ENCODE results near the gene DMPK.

The DMPK gene

DNA sequence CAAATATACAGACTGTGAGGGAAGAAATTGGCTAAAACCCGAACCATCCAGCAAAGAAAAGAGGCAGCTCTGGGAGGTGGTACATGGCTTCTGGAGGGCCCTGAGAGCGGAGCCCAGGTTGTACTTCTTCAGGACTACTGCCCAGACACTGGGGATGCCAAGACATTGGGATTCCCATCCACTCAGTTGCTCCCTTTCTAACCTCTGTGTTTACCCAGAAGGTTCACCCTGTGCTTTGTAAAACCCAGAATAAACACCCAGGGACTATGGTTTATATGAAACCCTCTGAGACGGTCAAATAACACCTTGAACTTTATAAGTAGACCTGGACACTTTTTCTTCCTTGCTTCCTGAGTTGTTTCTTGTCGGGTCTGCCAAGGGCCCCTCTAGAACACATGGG is 39.3 kb downstream of the DMPK start:
- Histone ChIP-seq H2BK12ac (ENCODE audit: low read length in 2 of 2) (no peak overlapping the region), H3K4me3 (ENCODE audit: insufficient read depth in 1 of 2, low read depth in 1 of 2, low read length in 2 of 2) (no peak overlapping the region), H3K9ac (ENCODE audit: low read length) (no peak overlapping the region), H3K27me3 (ENCODE audit: control insufficient read depth in 1 of 2, insufficient read depth in 1 of 2, low read length in 2 of 2) (peaks cover 7 to 10% of the 10 kb centered on the region in 2 experiments), H3K4me2 (ENCODE audit: low read length, poor library complexity, severe bottlenecking) (no peak overlapping the region), H3K36me3 (ENCODE audit: control insufficient read depth in 1 of 2, insufficient read depth in 2 of 2, low read depth in 1 of 2, low read length in 2 of 2) (no peaks in the 10 kb centered on the region), H3K4me1 (ENCODE audit: control insufficient read depth, insufficient read depth, low read depth, low read length) (no peaks in the 10 kb centered on the region), H3K14ac (ENCODE audit: low read length in 2 of 2) (no peak overlapping the region), H2AK5ac (ENCODE audit: low read length, severe bottlenecking) (no peak overlapping the region), H3K18ac (ENCODE audit: low read depth in 1 of 2, low read length in 2 of 2) (no peak overlapping the region), H2BK5ac (ENCODE audit: low read depth, low read length, poor library complexity, severe bottlenecking) (no peak overlapping the region), H3K9me3 (ENCODE audit: control insufficient read depth, low read length) (no peaks in the 10 kb centered on the region), H2BK15ac (ENCODE audit: low read depth, poor library complexity, severe bottlenecking) (no peak overlapping the region), H3K79me1 (replicated peaks; ENCODE audit: low read length, poor library complexity, severe bottlenecking) (no peaks in the 10 kb centered on the region), H4K8ac (ENCODE audit: low read length) (no peak overlapping the region), H3K27ac (ENCODE audit: low read length, poor library complexity, severe bottlenecking) (no peak overlapping the region), H2BK120ac (ENCODE audit: low read depth, low read length) (no peak overlapping the region), H2AFZ (ENCODE audit: low read depth, low read length) (no peak overlapping the region), H4K91ac (ENCODE audit: low read length) (no peak overlapping the region), H3K4ac (ENCODE audit: low read depth in 1 of 2, low read length in 2 of 2) (no peak overlapping the region), H3K23ac (ENCODE audit: low read length in 2 of 2) (no peak overlapping the region)
- DNase-seq: no peak
- WGBS: 74% methylated on average over 3 of the region's 4 CpGs

DNA sequence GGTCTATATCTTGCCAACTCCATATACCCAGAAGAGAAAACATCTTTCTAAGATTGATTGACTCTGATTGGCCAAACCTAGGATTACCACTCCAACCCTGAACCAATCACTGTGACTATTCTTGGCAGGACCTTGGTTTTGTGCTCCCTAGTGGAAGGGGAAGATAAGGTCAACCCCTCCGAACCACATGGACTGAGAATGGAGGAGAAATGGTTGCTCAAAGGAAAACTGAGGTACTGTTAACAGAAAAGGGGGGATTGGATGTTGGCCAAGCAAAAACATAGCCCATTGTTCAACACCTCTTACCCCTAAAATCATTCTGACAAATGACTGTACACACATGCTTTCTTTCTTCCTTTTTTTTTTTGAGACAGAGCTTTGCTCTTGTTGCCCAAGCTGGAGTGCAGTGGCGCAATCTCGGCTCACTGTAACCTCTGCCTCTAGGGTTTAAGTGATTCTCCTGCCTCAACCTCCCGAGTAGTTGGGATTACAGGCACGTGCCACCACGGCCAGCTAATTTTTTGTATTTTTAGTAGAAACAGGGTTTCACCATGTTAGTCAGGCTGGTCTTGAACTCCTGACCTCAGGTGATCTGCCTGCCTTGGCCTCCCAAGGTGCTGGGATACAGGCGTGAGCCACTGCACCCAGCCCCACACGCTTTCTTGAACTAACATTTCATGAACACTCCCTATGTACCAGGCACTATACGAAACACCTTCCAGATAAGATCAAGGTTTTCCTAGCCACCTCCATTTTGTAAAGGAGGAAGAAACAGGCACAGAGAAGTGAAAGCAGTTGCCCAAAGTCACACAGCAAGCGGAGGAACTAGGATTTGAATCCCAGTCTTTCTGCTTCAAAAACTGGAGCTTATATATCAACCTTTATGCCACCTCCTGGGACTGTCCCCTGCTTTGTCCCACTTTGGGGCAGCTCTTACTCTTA is 42.5 kb downstream of the DMPK start:
- H3K9ac ChIP-seq (ENCODE audit: low read length): no peak overlapping the region
- no peaks in the 10 kb centered on the region for H3K79me1 ChIP-seq (replicated peaks; ENCODE audit: low read length, poor library complexity, severe bottlenecking)
- H3K27me3 ChIP-seq (ENCODE audit: control insufficient read depth in 1 of 2, insufficient read depth in 1 of 2, low read length in 2 of 2): peaks cover 4 to 6% of the 10 kb centered on the region in 2 experiments
- DNase-seq: no peak
- H2AFZ ChIP-seq (ENCODE audit: low read depth, low read length): no peak overlapping the region
- no peak overlapping the region for H2BK5ac ChIP-seq (ENCODE audit: low read depth, low read length, poor library complexity, severe bottlenecking)
- H2BK12ac ChIP-seq (ENCODE audit: low read length in 2 of 2): no peak overlapping the region
- WGBS: 95% methylated on average over 9 of the region's 10 CpGs
- H3K18ac ChIP-seq (ENCODE audit: low read depth in 1 of 2, low read length in 2 of 2): no peak overlapping the region
- H3K27ac ChIP-seq (ENCODE audit: low read length, poor library complexity, severe bottlenecking): no peak overlapping the region
- H2BK120ac ChIP-seq (ENCODE audit: low read depth, low read length): no peak overlapping the region
- H2AK5ac ChIP-seq (ENCODE audit: low read length, severe bottlenecking): no peak overlapping the region
- H3K14ac ChIP-seq (ENCODE audit: low read length in 2 of 2): no peak overlapping the region
- H3K36me3 ChIP-seq (ENCODE audit: control insufficient read depth in 1 of 2, insufficient read depth in 2 of 2, low read depth in 1 of 2, low read length in 2 of 2): no peaks in the 10 kb centered on the region
- no peak overlapping the region for H2BK15ac ChIP-seq (ENCODE audit: low read depth, poor library complexity, severe bottlenecking)
- no peaks in the 10 kb centered on the region for H3K9me3 ChIP-seq (ENCODE audit: control insufficient read depth, low read length)
- H3K4me3 ChIP-seq (ENCODE audit: insufficient read depth in 1 of 2, low read depth in 1 of 2, low read length in 2 of 2): no peak overlapping the region
- H3K4me2 ChIP-seq (ENCODE audit: low read length, poor library complexity, severe bottlenecking): no peak overlapping the region
- no peak overlapping the region for H3K23ac ChIP-seq (ENCODE audit: low read length in 2 of 2)
- H3K4me1 ChIP-seq (ENCODE audit: control insufficient read depth, insufficient read depth, low read depth, low read length): peaks cover 2% of the 10 kb centered on the region
- no peak overlapping the region for H4K8ac ChIP-seq (ENCODE audit: low read length)
- no peak overlapping the region for H4K91ac ChIP-seq (ENCODE audit: low read length)
- H3K4ac ChIP-seq (ENCODE audit: low read depth in 1 of 2, low read length in 2 of 2): no peak overlapping the region

GRCh38 chr19:45733160-45733810 is 49.0 kb downstream of the DMPK start, which contains the start of gene MEIOSIN:
TSS of gene MEIOSIN (plus strand) at chr19:45733439. CDS start at chr19:45735377, 1,938 bp downstream.
- H3K18ac ChIP-seq (ENCODE audit: low read depth in 1 of 2, low read length in 2 of 2): no peak within 1 kb of the TSS
- H3K4me1 ChIP-seq (ENCODE audit: control insufficient read depth, insufficient read depth, low read depth, low read length): peaks cover 4% of the 10 kb centered on the region
- no peak within 1 kb of the TSS for H2AFZ ChIP-seq (ENCODE audit: low read depth, low read length)
- H4K91ac ChIP-seq (ENCODE audit: low read length): no peak within 1 kb of the TSS
- no peak within 1 kb of the TSS for H3K27ac ChIP-seq (ENCODE audit: low read length, poor library complexity, severe bottlenecking)
- H3K23ac ChIP-seq (ENCODE audit: low read length in 2 of 2): no peak within 1 kb of the TSS
- no peaks in the 10 kb centered on the region for H3K36me3 ChIP-seq (ENCODE audit: control insufficient read depth in 1 of 2, insufficient read depth in 2 of 2, low read depth in 1 of 2, low read length in 2 of 2)
- H3K14ac ChIP-seq (ENCODE audit: low read length in 2 of 2): no peak within 1 kb of the TSS
- H3K4me3 ChIP-seq (ENCODE audit: insufficient read depth in 1 of 2, low read depth in 1 of 2, low read length in 2 of 2): peak within 1 kb of the TSS in 1 of 2 experiments; percentile 1
- H2BK120ac ChIP-seq (ENCODE audit: low read depth, low read length): no peak within 1 kb of the TSS
- H2BK12ac ChIP-seq (ENCODE audit: low read length in 2 of 2): no peak within 1 kb of the TSS
- H3K9me3 ChIP-seq (ENCODE audit: control insufficient read depth, low read length): no peaks in the 10 kb centered on the region
- H3K79me1 ChIP-seq (replicated peaks; ENCODE audit: low read length, poor library complexity, severe bottlenecking): peaks cover 2% of the 10 kb centered on the region
- H3K9ac ChIP-seq (ENCODE audit: low read length): no peak within 1 kb of the TSS
- no peak within 1 kb of the TSS for H3K4ac ChIP-seq (ENCODE audit: low read depth in 1 of 2, low read length in 2 of 2)
- H2BK15ac ChIP-seq (ENCODE audit: low read depth, poor library complexity, severe bottlenecking): no peak within 1 kb of the TSS
- DNase-seq: no peak
- no peak within 1 kb of the TSS for H2BK5ac ChIP-seq (ENCODE audit: low read depth, low read length, poor library complexity, severe bottlenecking)
- H2AK5ac ChIP-seq (ENCODE audit: low read length, severe bottlenecking): no peak within 1 kb of the TSS
- WGBS: 96% methylated on average over 59 of the region's 59 CpGs
- H4K8ac ChIP-seq (ENCODE audit: low read length): no peak within 1 kb of the TSS
- H3K4me2 ChIP-seq (ENCODE audit: low read length, poor library complexity, severe bottlenecking): no peak within 1 kb of the TSS
- H3K27me3 ChIP-seq (ENCODE audit: control insufficient read depth in 1 of 2, insufficient read depth in 1 of 2, low read length in 2 of 2): no peaks in the 10 kb centered on the region

All from mesenchymal stem cell (in vitro differentiated cells and primary cell).